ENCODE measurements around the gene IL25. TPM values are rescaled to one million over a fixed set of nuclear protein-coding genes. Genes with fewer than 3 reads are reported as not detected.

The IL25 gene
- total and polyA plus RNA-seq, 10 of the 15 experiments (the other 5 are each of a cell fraction or from before 2014, with no cell fraction given), result not detected

DNA sequence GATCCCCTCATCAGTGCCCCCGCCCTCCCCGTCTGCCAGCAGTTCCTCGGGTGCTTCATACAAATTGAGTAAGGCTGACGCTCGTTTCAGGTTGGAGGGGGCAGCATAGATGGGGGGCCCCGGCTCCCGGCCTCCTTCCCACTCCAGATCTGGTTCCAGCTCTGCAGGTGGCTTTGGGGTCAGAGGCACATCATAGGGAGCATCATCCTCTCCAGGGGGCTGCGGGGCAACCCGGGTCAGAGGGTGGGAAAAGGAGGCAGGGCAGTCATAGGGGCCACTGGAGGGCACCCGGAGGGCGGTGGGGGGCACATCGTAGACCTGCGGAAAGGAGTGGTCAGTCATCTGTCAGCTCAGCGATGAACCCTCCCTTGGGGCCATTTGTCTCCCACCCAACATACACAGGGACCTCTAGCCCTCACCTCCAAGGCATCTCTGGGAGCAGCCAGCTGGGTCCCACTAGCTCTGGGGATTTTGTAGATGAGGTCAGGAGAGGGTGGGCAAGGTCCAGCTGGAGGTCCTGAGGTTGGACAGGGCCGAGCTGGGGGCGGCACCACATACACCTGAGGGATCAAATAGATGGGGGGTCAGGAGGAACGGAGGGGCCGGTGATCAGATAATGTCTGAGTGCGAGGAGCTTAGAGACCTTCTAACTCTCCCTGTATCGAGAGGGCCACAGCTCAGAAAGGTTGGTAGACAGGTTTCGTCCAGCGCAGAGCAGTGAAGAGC lies 12.7 kb upstream of the IL25 start:
- no peak overlapping the region for H3K4me2 ChIP-seq (ENCODE audit: control insufficient read depth, insufficient read depth)
- H3K79me2 ChIP-seq (ENCODE audit: control insufficient read depth, insufficient read depth, low read length), result no peaks in the 10 kb centered on the region
- intact Hi-C loops (cut with micrococcal nuclease; ENCODE audit: unreplicated experiment) (no loop called here), in situ Hi-C loops (cut with MboI) (no loop called here)
- SMC1A ChIA-PET (ENCODE audit: uncharacterized antibody, unreplicated experiment), result no interaction called here
- WGBS (ENCODE audit: insufficient coverage, insufficient replicate concordance, low lambda C conversion rate, missing lambda C conversion rate), result 37% methylated on average over 17 of the region's 22 CpGs
- RAD21 ChIA-PET (ENCODE audit: unreplicated experiment), result interaction anchor here (1.4 kb wide), 1 partner anchor 239 kb away, joined by 4 read pairs; no protein-coding TSS in a partner anchor
- CTCF ChIA-PET, result interaction anchor here (0.9 to 1.4 kb wide), 6 partner anchors 17 to 239 kb away, joined by 3 to 5 read pairs (median 4); no protein-coding TSS in a partner anchor
- no peak overlapping the region for H3K4me3 ChIP-seq
- no peaks in the 10 kb centered on the region for H4K20me1 ChIP-seq (ENCODE audit: control insufficient read depth, insufficient read depth)
- no peaks in the 10 kb centered on the region for H3K36me3 ChIP-seq (ENCODE audit: control insufficient read depth in 2 of 2, insufficient read depth in 2 of 2, low read length in 1 of 2)
- BruUV-seq (replicated peaks), result no TSS peak
- no peak overlapping the region for H3K9ac ChIP-seq (ENCODE audit: control insufficient read depth, insufficient read depth, low read length)
- no peaks in the 10 kb centered on the region for H3K9me3 ChIP-seq (replicated peaks; ENCODE audit: control insufficient read depth, insufficient read depth, low read length)
- H3K4me1 ChIP-seq (ENCODE audit: control insufficient read depth, insufficient read depth, low read length), result no peaks in the 10 kb centered on the region
- DNase-seq (ENCODE audit: low read depth, low spot score) (no peak), FAIRE-seq (no peak), ATAC-seq (no peak)
- no peak overlapping the region for H2AFZ ChIP-seq (ENCODE audit: control insufficient read depth, low read depth, low read length)
- H3K27me3 ChIP-seq (replicated peaks in 1 of 2; ENCODE audit: control insufficient read depth in 2 of 2, insufficient read depth in 2 of 2, low read length in 1 of 2), result peaks cover 0 to 7% of the 10 kb centered on the region in 2 experiments; a peak in 3 of 4 replicates
- H3K27ac ChIP-seq (ENCODE audit: control insufficient read depth, insufficient read depth), result no peak overlapping the region
- POLR2A ChIA-PET, result no interaction called here
- no peak for TF ChIP-seq PML (IDR thresholded peaks at IDR 0.05; ENCODE audit: low read length)
- TF ChIP-seq MAX (IDR thresholded peaks at IDR 0.05; ENCODE audit: low read depth, low read length), result no peak
- TF ChIP-seq ASH2L (IDR thresholded peaks at IDR 0.05; ENCODE audit: borderline replicate concordance, low read depth), result no peak
- no peak for TF ChIP-seq JUND (IDR thresholded peaks at IDR 0.05; ENCODE audit: low read depth, low read length)
- no peak for TF ChIP-seq CREM (IDR thresholded peaks at IDR 0.05; ENCODE audit: low read depth)
- TF ChIP-seq, protein P1, sequence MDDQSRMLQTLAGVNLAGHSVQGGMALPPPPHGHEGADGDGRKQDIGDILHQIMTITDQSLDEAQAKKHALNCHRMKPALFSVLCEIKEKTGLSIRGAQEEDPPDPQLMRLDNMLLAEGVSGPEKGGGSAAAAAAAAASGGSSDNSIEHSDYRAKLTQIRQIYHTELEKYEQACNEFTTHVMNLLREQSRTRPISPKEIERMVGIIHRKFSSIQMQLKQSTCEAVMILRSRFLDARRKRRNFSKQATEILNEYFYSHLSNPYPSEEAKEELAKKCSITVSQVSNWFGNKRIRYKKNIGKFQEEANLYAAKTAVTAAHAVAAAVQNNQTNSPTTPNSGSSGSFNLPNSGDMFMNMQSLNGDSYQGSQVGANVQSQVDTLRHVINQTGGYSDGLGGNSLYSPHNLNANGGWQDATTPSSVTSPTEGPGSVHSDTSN (IDR thresholded peaks at IDR 0.05; ENCODE audit: insufficient replicate concordance, low read depth, low read length), result no peak
- TF ChIP-seq, protein P2, sequence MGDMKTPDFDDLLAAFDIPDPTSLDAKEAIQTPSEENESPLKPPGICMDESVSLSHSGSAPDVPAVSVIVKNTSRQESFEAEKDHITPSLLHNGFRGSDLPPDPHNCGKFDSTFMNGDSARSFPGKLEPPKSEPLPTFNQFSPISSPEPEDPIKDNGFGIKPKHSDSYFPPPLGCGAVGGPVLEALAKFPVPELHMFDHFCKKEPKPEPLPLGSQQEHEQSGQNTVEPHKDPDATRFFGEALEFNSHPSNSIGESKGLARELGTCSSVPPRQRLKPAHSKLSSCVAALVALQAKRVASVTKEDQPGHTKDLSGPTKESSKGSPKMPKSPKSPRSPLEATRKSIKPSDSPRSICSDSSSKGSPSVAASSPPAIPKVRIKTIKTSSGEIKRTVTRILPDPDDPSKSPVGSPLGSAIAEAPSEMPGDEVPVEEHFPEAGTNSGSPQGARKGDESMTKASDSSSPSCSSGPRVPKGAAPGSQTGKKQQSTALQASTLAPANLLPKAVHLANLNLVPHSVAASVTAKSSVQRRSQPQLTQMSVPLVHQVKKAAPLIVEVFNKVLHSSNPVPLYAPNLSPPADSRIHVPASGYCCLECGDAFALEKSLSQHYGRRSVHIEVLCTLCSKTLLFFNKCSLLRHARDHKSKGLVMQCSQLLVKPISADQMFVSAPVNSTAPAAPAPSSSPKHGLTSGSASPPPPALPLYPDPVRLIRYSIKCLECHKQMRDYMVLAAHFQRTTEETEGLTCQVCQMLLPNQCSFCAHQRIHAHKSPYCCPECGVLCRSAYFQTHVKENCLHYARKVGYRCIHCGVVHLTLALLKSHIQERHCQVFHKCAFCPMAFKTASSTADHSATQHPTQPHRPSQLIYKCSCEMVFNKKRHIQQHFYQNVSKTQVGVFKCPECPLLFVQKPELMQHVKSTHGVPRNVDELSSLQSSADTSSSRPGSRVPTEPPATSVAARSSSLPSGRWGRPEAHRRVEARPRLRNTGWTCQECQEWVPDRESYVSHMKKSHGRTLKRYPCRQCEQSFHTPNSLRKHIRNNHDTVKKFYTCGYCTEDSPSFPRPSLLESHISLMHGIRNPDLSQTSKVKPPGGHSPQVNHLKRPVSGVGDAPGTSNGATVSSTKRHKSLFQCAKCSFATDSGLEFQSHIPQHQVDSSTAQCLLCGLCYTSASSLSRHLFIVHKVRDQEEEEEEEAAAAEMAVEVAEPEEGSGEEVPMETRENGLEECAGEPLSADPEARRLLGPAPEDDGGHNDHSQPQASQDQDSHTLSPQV (IDR thresholded peaks at IDR 0.05), result no peak
- no peak for TF ChIP-seq JUNB (IDR thresholded peaks at IDR 0.05)
- TF ChIP-seq RFX5 (IDR thresholded peaks at IDR 0.05; ENCODE audit: low read depth, low read length), result no peak
- TF ChIP-seq IRF5 (IDR thresholded peaks at IDR 0.05; ENCODE audit: borderline replicate concordance), result no peak
- no peak for TF ChIP-seq RBBP5 (conservative IDR thresholded peaks at IDR 0.05)

Data from GM12878 (cell line).